Vagina (tissue), 2 donors: ENCODE measurements around the gene HTR3D. TPM values are rescaled to one million over a fixed set of nuclear protein-coding genes. Genes with fewer than 3 reads are reported as not detected.

Experiments used
- DNase-seq, 2 donors: peaks; one replicate each; pipeline ENCODE4 v3.0.0-alpha.2; 2017; ENCODE audit errors: extremely low spot score in 2 of 2
- H3K27ac ChIP-seq: fragments of 200-600 bp; sonication (generic); one replicate; pipeline ENCODE4 v1.5.1; 2019
- H3K27me3 ChIP-seq: fragments of 200-600 bp; sonication (generic); one replicate; pipeline ENCODE4 v1.5.1; 2019
- H3K36me3 ChIP-seq, 2 donors: fragments of 200-600 bp; sonication (generic); one replicate each; pipeline ENCODE4 v1.5.1; 2017 to 2019
- H3K4me1 ChIP-seq: fragments of 200-600 bp; sonication (generic); one replicate; pipeline ENCODE4 v1.5.1; 2019
- H3K4me3 ChIP-seq, 2 donors: fragments of 200-600 bp; sonication (generic); 1 replicate in 1 of 2; 2 replicates in 1 of 2; pipeline ENCODE4 v1.5.1; 2016 to 2019
- H3K9me3 ChIP-seq: fragments of 200-600 bp; sonication (generic); one replicate; pipeline ENCODE4 v1.5.1; 2019
- POLR2A ChIP-seq, 2 donors: fragments of 450-650 bp; IDR thresholded peaks; one replicate each; pipeline ENCODE4 v1.6.1; 2017; ENCODE audit warnings: antibody characterized with exemption in 2 of 2, mild to moderate bottlenecking in 2 of 2, moderate library complexity in 2 of 2
- POLR2AphosphoS5 ChIP-seq, 2 donors: sonication (generic); formaldehyde crosslinking; IDR thresholded peaks; one replicate each; pipeline ENCODE4 v1.9.0; 2017; ENCODE audit warnings: antibody characterized with exemption in 2 of 2, mild to moderate bottlenecking in 2 of 2, low read depth in 1 of 2; ENCODE audit not compliant: insufficient read depth in 1 of 2
- intact Hi-C: fragments of 100-400 bp; cut with DNase I; formaldehyde crosslinking; loops from one replicate; pipeline ENCODE4 v1.15.1; 2023
- total RNA-seq: library from RNA; depleted of rRNA; stranded (reverse); fragments of >200 nt; gene quantifications from one replicate; pipeline ENCODE4 v1.2.3, GENCODE V29; 2016
- TF ChIP-seq, protein P1 (sequence below), 3 experiments: fragments of 450-650 bp in 2 of 3; fragments of 200-600 bp in 1 of 3; sonication (generic) in 1 of 3; IDR thresholded peaks; one replicate each; pipeline ENCODE4 v1.5.1; 2017 to 2019; ENCODE audit warnings: antibody characterized with exemption in 3 of 3, mild to moderate bottlenecking in 2 of 3, moderate library complexity in 2 of 3

The HTR3D gene
- total RNA-seq, 1 donor from 2014 or later = not detected

DNA sequence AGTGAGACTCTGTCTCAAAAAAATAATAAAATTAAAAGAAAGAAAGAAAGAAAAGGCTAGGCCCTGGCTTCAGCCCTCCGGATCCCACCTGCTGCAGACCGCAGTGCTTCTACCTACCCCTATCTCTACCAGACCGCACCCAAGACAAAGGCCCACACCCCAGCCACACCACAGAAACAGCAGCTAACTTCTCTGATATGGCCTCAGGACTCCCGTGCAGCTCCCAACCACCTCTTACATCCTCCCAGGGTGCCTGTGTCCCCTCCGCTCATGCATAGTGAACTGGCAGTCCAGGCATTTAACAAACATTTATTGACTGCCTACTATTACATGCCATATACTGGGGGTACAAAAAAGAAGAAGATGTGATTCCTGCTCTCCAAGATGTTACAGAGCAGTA lies 14.5 kb downstream of the HTR3D start:
- TF ChIP-seq POLR2A (IDR thresholded peaks at IDR 0.05) (no peak), POLR2AphosphoS5 (IDR thresholded peaks at IDR 0.05; ENCODE audit: insufficient read depth in 1 of 2, low read depth in 1 of 2) (no peak)
- TF ChIP-seq, protein P1, sequence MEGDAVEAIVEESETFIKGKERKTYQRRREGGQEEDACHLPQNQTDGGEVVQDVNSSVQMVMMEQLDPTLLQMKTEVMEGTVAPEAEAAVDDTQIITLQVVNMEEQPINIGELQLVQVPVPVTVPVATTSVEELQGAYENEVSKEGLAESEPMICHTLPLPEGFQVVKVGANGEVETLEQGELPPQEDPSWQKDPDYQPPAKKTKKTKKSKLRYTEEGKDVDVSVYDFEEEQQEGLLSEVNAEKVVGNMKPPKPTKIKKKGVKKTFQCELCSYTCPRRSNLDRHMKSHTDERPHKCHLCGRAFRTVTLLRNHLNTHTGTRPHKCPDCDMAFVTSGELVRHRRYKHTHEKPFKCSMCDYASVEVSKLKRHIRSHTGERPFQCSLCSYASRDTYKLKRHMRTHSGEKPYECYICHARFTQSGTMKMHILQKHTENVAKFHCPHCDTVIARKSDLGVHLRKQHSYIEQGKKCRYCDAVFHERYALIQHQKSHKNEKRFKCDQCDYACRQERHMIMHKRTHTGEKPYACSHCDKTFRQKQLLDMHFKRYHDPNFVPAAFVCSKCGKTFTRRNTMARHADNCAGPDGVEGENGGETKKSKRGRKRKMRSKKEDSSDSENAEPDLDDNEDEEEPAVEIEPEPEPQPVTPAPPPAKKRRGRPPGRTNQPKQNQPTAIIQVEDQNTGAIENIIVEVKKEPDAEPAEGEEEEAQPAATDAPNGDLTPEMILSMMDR (IDR thresholded peaks at IDR 0.05) = no peak
- Histone ChIP-seq H3K9me3 (no peaks in the 10 kb centered on the region), H3K4me1 (no peaks in the 10 kb centered on the region), H3K27me3 (no peaks in the 10 kb centered on the region), H3K27ac (no peak overlapping the region), H3K4me3 (no peak overlapping the region), H3K36me3 (no peaks in the 10 kb centered on the region)
- no peak for DNase-seq
- intact Hi-C loops = no loop called here

DNA sequence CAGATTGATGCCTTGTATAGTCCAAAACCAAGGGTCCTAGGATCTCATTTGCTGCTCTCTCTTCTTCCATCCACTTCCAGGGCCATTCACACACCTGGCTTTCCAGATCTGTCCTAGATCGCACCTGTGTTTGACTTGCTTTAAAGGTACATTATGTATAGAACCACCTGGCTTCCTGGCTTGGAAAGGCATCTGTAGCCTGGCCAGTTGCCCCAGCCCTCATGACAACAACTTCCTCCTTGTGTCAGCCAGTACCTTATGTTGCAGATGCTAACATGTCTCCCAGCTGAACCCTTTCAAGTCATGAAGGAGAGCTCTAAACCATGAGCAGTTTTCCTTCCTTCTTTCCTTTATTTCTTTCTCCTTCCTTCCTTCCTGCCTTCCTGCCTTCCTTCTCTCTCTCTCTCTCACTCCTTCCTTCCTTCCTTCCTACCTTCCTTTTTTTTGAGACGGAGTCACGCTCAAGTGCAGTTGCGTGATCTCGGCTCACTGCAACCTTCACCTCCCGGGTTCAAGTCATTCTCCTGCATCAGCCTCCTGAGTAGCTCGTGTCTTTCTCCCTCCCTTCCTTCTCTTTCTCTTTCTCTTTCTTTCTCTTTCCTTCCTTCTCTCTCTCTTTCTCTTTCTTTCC lies 18.8 kb downstream of the HTR3D start:
- Histone ChIP-seq H3K4me3 (no peak overlapping the region), H3K36me3 (no peaks in the 10 kb centered on the region), H3K9me3 (no peaks in the 10 kb centered on the region), H3K4me1 (no peaks in the 10 kb centered on the region), H3K27ac (no peak overlapping the region), H3K27me3 (no peaks in the 10 kb centered on the region)
- no peak for TF ChIP-seq POLR2A (IDR thresholded peaks at IDR 0.05)
- TF ChIP-seq, protein P1 (IDR thresholded peaks at IDR 0.05) = no peak
- no peak for TF ChIP-seq POLR2AphosphoS5 (IDR thresholded peaks at IDR 0.05; ENCODE audit: insufficient read depth in 1 of 2, low read depth in 1 of 2)
- DNase-seq = no peak
- intact Hi-C loops = no loop called here

DNA sequence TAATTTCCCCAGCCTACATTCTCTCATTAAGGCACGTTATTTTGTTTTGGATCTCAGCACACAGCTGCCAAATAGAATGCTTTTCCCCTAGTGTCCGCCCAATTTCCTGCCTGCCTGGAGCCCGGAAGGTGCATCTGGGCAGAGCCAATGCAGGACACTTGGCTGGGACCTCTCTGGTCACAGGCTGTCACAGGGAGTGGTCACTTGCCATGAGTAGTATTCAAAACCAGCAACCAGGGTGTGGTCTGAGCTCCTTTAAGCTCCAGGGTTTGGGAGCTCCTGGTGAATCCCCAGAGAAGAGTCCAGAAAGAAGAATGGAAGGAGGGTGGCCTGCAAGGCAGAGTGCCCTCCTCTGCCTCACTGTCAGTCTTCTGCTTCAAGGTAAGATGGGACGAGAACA lies 21.2 kb downstream of the HTR3D start, which contains the start of gene HTR3C:
TSS of gene HTR3C (plus strand) at position 281 of the 400 bp plus-strand sequence. CDS start at position 315, 34 bp downstream.
- no peak within 1 kb of the TSS for H3K4me3 ChIP-seq
- H3K36me3 ChIP-seq = no peaks in the 10 kb centered on the region
- H3K9me3 ChIP-seq = no peaks in the 10 kb centered on the region
- TF ChIP-seq POLR2A (IDR thresholded peaks at IDR 0.05) (no peak), POLR2AphosphoS5 (IDR thresholded peaks at IDR 0.05; ENCODE audit: insufficient read depth in 1 of 2, low read depth in 1 of 2) (no peak)
- TF ChIP-seq, protein P1 (IDR thresholded peaks at IDR 0.05) = no peak
- H3K4me1 ChIP-seq = no peaks in the 10 kb centered on the region
- H3K27me3 ChIP-seq = no peaks in the 10 kb centered on the region
- intact Hi-C loops = no loop called here
- H3K27ac ChIP-seq = no peak within 1 kb of the TSS
- no peak for DNase-seq

DNA sequence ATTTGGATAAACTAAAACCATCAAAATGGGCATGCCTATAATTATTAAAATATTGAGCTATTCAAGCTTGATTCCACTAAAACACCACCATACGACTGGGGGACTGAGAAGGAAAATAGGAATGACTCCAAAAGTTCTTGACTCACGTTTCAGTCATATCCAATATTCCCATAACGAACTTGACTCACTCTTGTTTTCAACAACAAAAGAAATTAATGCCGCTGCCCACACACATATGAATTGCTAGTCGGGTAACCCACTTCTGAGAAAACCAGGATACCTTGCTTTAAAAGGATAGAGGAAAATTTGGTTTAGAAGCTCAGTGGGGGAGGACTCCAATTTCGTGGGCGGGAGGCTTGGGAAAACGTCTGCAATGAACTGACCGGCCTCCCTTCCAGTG lies 26.5 kb downstream of the HTR3D start:
- no peak for DNase-seq
- no peak for TF ChIP-seq POLR2A (IDR thresholded peaks at IDR 0.05)
- TF ChIP-seq, protein P1 (IDR thresholded peaks at IDR 0.05) = no peak
- no peak for TF ChIP-seq POLR2AphosphoS5 (IDR thresholded peaks at IDR 0.05; ENCODE audit: insufficient read depth in 1 of 2, low read depth in 1 of 2)
- Histone ChIP-seq H3K36me3 (no peaks in the 10 kb centered on the region), H3K27me3 (no peaks in the 10 kb centered on the region), H3K27ac (no peak overlapping the region), H3K9me3 (no peaks in the 10 kb centered on the region), H3K4me1 (no peaks in the 10 kb centered on the region), H3K4me3 (no peak overlapping the region)
- intact Hi-C loops = no loop called here

DNA sequence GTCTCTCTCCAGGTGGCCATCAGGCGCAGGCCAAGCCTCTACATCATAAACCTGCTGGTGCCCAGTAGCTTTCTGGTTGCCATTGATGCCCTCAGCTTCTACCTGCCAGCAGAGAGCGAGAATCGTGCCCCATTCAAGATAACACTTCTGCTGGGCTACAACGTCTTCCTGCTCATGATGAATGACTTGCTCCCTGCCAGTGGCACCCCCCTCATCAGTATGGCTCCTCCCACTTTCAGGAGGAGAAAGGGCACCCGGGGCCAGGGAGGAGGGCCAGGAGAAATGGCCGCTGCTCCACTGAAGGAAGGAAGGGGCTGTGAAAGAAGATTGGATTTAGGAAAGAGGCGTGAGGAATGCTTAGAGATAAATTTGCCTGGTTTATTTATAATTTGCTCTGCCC lies 27.9 kb downstream of the HTR3D start:
- Histone ChIP-seq H3K4me3 (no peak overlapping the region), H3K27me3 (no peaks in the 10 kb centered on the region), H3K9me3 (no peaks in the 10 kb centered on the region), H3K36me3 (no peaks in the 10 kb centered on the region), H3K27ac (no peak overlapping the region), H3K4me1 (no peaks in the 10 kb centered on the region)
- TF ChIP-seq POLR2A (IDR thresholded peaks at IDR 0.05) (no peak), POLR2AphosphoS5 (IDR thresholded peaks at IDR 0.05; ENCODE audit: insufficient read depth in 1 of 2, low read depth in 1 of 2) (no peak)
- TF ChIP-seq, protein P1 (IDR thresholded peaks at IDR 0.05) = no peak
- DNase-seq = no peak
- intact Hi-C loops = no loop called here
